T47D (cell line): ENCODE data around the gene LSS.

Experiments
- DNase-seq, 2 experiments: peaks; one replicate each; pipeline versions ENCODE4 v3.0.0 to v3.0.0-alpha.2; 2011 to 2012; ENCODE audit warnings: low read depth in 1 of 2, low spot score in 1 of 2
- JUND ChIP-seq: IDR thresholded peaks from 2 replicates; pipeline ENCODE4 v1.6.1; 2012; ENCODE audit warnings: low read depth
- in situ Hi-C: cut with HindIII; loops from 2 replicates; pipeline ENCODE4 v1.10.0; 2016; ENCODE audit warnings: low sequenced_read_pairs, low pct_unique_long_range_greater_than_20kb

Gene LSS

DNA sequence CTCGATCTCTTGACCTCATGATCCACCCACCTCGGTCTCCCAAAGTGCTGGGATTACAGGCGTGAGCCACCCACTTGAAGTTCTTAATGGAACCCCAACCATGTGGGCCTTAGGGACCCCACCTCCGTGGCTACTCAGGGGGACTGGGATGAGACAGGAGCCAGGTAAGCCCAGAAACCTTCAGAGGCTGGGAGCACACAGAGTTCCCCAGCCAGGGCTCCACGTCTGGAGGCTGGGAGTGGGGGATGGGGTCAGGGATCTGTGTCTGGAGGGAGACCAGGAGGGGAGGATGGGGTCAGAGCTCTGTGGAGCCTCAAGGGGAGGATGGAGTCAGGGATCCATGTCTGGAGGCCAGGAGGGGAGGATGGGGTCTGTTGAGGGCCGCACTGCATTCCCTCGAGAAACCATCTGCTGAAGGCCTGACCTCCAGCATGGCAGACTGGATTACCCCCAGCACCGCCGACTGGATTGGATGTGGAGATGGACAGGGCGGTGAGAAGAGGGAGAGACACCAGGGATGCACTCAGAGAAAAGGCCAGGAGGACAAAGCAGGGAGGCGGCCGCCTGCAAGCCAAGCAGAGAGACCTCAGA is 71.1 kb downstream of the LSS start:
- DNase-seq = no peak
- TF ChIP-seq JUND = no peak
- in situ Hi-C loops = no loop called here

DNA sequence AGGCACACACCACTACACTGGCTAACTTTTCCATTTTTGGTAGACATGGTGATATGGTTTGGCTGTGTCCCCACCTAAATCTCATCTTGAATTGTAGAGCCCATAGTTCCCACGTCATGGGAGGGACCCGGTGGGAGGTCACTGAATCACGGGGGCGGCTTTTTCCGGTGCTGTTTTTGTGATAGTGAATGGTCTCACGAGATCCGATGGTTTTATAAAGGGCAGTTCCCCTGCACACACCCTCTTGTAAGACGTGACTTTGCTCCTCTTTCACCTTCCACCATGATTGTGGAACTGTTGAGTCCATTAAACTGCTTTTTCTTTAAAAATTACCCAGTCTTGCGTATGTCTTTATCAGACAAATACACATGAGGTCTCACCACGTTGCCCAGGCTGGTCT is 71.9 kb downstream of the LSS start:
- DNase-seq = no peak
- in situ Hi-C loops = no loop called here
- no peak for TF ChIP-seq JUND

DNA sequence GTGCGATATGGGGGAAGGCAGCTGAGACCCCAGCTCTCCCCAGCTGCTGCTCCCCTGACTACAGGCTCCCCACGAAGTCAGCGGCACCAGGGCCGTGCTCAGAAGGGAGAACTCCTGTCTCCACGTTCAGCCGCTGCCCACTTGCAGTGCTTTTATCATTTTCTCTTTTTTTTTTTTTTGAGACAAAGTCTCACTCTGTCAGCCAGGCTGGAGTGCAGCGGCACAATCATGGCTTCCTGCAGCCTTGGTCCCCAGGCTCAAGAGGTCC is 72.3 kb downstream of the LSS start:
- DNase-seq = no peak
- in situ Hi-C loops = no loop called here
- TF ChIP-seq JUND = no peak

DNA sequence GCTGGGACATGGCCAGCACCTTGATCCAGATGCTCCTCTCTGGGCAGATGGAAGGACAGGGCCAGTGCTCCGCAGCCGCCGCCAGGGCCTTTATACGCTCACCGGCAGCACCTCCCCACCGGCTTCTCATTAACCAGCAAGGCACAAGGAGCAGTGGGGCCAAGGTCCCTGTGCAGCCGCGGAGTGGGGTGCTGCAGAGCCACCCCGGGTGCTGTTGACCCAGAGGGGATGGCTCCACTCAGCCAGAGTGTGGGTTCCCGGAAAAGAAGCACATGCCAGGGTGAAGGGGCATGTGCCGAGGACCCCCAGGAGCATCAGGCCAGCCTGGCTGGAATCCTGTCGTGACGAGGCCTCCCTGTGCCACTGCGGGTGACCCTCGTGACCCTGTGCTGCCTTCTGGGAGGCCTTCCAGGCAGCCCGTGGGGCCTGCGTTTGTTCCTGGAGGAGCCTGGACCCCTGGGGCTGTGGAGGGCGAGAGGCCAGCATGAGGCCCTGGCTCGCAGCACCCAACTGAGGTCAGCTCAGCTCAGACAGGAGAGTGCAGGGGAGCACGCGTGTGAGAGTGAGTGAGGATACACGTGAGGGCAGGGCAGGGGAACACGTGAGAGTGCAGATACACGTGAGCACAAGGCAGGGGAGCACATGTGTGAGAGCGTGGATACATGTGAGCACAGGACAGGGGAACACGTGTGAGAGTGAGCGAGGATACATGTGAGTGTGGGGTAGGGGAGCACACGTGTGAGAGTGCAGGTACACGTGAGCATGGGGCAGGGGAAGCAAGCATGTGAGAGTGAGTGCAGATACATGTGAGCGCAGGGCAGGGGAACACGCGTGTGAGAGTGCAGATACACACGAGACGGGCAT is 72.8 kb downstream of the LSS start, which contains the start of gene FTCD:
FTCD (minus strand) TSS at position 66 of the 864 bp plus-strand sequence; CDS start at position 10, 56 bp downstream.
- in situ Hi-C loops = no loop called here
- TF ChIP-seq JUND = no peak
- no peak for DNase-seq

DNA sequence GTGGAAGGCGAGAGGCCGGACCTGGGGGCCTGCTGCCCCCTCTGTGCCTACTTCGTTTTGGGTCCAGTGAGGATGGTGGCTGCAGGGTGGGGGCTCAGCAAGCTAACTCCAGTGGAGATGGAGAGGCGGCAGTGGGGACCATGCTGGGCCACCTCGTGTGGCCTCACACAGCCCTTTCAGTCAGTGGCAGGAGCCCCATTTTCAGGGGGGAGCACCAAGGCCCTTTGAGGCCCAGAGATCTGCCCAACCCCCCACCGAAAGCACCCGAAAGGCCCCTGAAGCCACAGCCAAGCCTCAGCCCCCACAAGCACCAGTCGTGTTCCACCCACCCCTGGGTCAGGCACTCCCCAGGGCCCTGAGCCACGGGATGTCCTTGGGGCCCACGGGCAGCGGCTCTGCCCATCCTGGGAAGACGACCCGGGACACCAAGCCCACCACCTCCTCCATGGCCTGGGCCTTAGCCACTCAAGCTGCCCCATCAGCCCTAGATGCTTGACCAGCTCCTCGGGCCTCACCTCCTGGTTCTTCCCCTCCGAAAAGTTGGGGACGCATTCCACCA is 73.5 kb downstream of the LSS start:
- in situ Hi-C loops = no loop called here
- no peak for TF ChIP-seq JUND
- DNase-seq = no peak

DNA sequence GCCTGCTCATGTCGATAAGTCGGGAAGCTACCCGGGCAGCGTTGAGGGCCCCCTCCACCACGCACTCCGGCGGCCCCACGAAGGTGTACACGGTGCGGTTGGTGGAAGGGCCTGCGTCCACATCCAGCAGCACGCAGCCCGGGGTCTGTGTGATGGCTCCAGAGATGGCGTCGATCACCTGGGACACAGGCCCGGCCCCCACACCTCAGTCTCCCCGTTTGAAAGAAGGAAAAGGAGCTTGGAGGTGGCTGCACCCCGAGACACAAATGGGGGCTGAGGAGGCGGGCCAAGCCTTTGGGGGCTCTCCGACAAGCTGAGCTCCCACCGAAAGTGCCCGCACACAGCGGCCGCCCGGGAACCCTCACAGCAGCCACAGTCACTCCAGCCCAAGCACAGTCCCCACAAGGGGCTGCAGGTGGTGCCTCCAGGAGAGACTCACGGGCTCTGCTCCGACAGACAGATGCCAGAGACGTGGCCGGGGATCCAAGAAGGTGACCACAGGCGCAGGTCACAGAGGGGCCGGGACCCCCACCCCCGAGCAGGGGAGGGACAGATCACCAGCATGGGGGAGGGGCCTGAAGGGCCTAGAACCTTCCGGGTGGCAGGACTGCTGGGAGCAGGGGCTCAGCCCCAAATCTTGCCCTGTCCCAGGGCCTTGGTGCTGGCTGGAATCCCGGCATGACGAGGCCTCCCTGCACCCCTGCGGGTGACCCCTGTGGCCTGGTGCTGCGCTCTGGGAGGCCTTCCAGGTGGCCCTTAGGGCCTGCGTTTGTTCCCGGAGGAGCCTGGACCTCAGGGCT is 74.2 kb downstream of the LSS start:
- DNase-seq = no peak
- no peak for TF ChIP-seq JUND
- in situ Hi-C loops = no loop called here

DNA sequence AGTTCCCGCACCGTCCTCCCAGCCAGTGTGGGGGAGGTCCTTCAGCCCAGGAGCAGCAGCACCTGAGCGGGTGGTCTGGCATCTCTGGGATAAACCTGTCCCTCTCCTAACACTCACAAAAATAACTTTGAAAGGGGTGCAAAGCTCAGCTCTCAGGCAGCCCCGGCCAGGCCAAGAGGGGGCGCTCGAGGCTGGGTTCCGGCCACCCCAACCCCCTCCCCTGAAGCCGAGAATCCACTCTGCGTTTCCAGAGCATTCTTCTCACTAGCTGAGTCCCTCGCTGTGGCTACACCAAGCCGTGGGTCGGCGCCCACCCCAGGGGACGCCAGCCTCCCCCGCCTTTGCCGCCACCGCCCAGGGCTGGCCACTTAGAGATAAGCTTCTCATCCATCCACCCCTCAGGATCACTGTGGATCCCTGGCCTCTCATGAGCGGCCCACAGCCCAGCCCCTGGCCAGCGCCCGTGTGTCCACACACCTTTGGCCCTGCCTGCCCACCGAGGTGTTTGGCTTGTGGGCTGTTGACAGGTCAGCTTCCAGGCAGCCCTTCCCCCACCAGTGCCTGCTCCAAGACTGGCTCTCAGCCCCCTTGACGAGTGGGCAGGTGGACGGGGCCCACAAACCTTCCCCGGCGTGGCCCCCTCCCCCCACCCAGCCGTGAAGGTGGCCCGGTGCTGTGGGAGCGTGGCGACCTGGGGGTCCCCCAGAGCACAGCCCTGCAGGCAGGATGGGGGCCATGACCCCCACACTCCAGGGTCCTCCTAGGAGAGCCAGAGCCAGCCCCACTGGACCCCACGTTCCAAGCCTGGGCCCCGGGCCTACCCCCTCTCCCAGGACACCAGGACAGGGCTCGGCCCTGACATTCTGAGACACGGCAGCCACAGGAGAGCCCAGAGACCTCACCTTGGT is 75.1 kb downstream of the LSS start:
- in situ Hi-C loops = no loop called here
- TF ChIP-seq JUND = no peak
- DNase-seq = peak in 1 of 2 experiments; percentile 41

DNA sequence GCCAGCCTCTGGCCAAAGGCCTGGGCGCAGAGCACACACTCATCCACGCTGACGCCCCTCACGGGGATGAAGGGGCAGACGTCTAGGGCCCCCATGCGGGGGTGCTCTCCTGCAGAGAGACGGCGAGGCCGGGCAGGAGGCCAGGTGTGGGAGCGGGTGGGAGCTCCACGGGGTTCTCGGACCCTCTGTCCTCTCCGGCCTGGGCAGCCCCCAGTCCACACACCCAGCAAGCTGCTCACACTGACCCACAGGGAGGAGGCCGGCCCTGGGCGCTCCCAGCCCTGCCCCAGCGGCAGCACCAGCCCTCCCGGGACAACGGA is 75.7 kb downstream of the LSS start:
- no peak for DNase-seq
- in situ Hi-C loops = no loop called here
- TF ChIP-seq JUND = no peak

DNA sequence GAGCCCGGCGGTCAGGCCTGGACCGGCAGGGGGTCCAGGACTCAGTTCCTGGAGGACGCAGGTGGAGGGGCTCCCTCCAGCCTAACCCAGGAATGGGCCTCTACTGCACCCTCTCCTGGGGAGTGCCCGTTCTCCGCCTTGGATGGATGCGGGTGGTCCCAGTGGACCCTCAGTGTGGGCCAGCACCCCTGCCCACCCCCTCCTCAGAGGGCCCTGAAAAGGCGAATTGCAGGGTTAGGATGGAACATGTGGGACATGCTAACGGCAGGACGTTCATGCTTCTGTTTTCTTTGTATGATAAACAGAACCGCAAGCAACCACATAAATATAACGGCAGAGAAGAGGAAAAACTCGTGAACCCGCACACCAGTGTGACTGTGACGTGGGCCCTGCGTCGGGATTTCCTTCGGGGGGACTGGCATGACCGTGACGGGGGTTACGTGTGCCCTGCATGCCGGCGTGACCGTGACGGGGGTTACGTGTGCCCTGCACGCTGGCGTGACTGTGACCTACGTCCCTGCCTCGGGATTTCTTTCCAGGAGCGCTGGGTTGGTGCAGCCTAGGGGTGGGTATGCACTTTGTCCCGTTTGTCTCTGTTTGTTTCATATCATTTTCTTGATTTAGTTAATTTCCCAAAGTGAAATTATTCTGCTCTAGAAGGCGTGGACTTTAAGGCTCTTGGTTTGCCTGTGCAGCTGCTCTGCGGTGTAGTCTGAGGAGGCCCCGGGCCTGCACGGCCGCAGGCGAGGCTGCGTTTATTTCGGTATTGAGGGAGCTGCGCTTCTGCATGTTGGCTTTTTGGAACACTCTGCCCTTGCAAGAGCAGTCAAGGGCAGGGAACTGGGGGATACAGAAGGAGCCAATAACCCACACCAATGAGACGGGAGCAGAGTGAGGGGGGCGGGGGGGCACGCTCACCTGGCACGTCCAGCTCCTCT is 76.3 kb downstream of the LSS start:
- no peak for DNase-seq
- TF ChIP-seq JUND = no peak
- in situ Hi-C loops = no loop called here

DNA sequence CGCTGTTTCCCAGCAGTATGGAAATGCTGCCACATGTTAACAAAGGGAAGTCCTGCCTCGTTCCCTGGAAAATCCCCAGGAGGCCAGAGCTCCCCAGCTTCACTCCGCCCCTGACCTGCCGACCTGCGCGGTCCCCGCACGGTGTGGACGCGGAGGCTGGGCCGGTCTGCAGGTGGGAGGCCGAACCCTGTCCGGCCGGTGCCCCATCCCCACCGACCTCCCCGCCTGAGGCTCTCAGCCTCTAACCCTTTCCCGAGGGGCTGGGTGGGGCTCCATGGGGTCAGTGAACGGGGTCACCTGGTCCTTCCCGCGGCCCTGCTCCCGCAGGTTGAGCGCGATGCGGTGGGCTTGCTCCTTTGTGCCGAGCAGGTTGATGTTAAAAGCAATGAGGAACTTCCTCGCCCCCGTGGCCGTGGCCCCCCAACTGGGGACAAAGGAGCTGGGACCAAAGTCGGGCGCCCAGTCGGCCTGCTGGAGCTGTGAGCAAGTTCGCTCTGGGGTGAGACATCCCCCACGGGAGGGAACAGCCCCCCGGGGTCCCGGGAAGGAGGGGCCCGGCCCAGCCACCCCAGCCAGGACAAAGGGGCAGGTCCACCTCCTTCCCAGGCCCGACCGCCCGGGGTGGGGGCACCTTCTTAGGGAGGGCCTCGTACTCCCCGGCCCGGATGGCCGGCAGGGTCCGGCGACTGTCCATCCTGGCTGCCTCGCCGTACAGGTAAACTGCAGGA is 77.1 kb downstream of the LSS start:
- in situ Hi-C loops = no loop called here
- no peak for DNase-seq
- no peak for TF ChIP-seq JUND
